ENCODE measurements around the gene ADARB2.
"Not testable (repeated sequence)": the region's sequence is repeated elsewhere in the genome, so short reads cannot be mapped to it uniquely, and the experiment has no call there.

The ADARB2 gene

GRCh38 chr10:1172256-1172984 is 564.9 kb downstream of the ADARB2 start:
- no peak for DNase-seq

DNA sequence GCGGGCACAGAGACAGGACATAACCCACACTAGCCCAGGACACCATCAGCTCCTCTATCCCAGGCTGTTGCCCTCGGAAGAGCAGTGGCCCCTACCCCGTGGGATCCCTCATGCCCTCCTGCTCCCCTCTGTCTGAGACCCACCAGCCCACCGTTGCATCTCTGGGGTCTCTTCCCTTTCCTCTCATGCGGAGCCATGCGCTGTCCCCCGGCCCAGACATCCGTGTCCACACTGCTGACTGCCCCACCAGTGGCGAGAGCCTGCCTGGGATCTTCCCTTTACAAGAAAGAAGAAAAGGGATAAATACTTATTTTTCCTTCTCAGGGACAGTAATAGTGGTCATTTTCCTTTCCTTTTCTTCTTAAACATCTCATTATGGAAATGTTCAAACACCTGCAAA is 565.7 kb downstream of the ADARB2 start:
- no peak for DNase-seq

- DNase-seq, result no peak
These were observed 566.1 kb downstream of the ADARB2 start for GRCh38 chr10:1171182-1171581.

DNA sequence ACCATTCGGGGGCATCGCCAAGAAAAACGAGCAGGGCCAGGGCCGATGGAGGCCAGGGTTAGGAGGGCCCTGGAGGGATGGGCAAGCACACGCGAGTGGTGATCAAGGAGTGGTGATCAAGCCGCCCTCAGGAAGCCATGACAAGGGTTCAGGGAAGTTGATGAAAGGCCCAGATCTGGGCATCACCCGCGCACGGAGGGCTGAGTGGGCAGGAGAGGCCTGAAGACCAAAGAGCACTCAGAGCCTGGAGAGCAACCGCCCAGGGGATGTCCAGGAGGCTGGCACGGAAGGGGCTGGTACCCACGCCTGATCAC is 566.5 kb downstream of the ADARB2 start:
- DNase-seq, result no peak

GRCh38 chr10:1169981-1170866 is 567.1 kb downstream of the ADARB2 start:
- DNase-seq, result no peak

DNA sequence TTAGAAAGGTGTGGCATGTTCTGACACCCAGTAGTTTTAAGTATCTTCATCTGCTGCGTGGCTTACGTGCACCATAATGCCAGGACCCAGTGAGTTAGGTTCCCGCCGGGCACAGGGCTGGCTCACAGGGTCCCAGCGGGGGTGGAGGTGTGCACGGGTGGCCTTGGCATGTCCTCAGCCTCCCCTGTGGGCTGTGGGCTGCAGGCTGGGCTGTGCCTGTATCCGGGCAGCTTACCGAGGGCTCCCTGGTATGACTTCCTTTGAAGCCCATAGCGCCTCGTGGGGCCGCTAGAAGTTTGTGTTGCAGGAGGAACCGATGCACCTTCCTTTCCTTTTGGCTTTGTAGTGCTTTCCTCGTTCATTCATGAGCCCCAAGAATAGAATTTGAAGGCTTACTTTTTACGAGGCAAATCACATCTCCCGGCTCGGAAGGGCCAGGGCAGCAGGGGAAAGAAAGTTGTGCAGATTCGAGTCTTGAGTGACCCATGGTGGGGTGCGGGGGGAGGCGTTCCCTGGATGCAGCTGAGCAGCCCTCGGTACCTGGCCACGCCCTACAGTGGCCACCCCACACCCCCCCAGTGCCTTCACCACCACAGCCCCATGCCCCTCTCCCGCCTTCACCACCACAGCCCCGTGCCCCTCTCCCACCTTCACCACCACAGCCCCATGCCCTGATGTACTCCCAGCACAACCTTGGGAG is 568.0 kb downstream of the ADARB2 start:
- no peak for DNase-seq

DNA sequence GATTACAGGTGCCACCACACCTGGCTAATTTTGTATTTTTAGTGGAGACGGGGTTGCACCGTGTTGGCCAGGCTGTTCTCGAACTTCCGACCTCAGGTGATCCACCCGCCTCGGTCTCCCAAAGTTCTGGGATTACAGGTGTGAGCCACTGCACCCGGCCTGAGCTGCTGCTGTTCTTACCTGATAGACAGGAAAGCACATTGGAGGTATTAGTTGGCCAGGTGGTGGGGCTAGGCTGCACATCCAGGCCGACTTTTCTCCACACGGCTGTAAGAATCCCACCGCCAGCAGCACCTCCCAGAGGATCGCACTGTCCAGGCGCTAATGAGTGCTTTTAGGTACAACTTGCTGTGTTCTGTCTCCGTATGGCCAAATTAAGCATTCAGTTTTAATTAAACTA is 568.6 kb downstream of the ADARB2 start:
- DNase-seq, result no peak

GRCh38 chr10:1166828-1167275 is 570.5 kb downstream of the ADARB2 start:
- no peak for DNase-seq

DNA sequence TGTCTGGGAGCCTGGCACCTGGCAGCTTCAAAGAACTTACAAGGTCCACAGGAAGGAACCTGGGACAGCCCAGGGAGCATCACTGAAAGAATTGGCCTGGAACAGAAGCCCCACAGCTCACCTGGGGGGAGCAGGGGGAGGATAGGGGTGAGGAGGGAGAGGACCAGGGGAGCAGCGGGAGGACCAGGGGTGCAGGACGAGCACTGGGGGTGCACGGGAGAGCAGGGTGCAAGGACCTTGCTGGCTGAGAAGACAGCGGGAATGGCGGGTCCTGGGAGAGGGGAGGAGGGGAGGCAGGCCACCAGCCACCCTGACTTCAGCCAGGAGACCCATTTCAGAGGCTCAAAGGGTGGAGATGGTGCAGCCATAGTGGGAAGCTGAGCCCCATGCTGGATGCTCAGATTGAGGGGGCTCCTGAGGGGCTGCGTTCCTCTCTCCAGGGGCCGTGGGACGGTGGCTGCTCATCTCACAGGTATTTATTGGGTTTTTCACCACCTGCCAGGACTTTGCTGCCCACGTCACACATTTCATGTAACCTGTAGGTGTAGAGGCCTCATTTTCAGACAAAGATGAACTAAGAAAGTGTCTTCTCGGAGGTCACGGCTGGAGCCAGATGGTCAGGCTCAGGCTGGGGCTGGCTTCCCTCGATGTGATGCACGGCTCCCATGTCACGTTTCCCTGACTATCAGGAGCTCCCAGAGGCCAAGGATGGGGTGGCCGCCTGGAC is 571.1 kb downstream of the ADARB2 start:
- DNase-seq, result no peak

DNA sequence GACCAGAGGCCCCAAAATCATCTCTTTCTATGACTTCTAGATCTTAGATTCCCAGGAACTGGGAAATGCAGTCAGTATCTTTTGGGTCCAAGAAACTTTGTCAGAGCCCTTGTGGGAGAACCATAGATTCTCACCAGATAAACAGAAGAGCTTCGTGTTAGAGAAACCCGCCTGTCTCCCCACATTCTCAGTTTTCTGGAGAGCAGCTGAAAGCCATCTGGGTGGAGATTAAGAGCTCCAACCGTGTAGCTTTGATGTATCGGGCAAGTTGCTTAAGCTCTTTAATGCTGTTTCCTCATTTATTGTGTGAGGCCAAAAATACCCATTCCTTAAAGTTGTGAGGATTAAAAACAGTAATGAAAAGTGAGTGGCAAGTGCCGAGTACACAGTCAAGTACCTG is 573.5 kb downstream of the ADARB2 start:
- DNase-seq, result no peak

GRCh38 chr10:1163204-1163660 is 574.1 kb downstream of the ADARB2 start:
- no peak for DNase-seq

DNA sequence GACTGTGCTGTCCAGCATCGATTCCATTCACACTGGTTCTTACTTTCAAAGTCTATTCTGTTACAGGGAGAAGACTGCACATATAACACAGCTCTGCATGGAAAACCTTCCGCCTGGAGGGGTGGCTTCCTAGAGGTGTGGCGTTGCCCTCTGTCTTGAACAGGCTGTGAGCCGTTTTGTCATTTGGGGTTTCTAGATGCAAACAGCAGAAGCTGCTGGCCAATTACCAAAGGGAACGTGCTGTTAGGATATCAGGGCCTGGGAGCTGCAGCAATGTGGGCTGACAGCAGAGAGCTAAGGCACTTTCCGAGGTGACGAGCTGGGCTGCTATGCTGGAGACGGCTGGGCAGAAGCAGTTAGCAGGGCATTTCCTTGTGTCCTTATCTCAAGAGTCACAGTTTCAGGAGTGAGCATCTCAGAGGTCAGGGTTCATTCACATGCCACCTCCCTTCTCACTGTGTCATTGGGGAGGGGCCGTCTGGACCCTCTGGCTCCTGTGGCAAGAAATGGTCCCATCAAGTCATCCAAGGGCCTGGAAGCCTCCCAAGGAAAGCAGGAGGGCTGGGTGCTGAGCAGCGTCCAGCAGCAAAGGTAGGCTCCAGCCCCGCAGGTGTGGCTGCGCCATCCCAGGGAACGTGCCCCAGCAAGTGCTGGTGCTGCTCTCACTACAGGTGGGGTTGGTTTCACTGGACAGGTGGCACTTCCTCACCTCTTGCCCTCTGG is 574.7 kb downstream of the ADARB2 start:
- DNase-seq, result no peak

DNA sequence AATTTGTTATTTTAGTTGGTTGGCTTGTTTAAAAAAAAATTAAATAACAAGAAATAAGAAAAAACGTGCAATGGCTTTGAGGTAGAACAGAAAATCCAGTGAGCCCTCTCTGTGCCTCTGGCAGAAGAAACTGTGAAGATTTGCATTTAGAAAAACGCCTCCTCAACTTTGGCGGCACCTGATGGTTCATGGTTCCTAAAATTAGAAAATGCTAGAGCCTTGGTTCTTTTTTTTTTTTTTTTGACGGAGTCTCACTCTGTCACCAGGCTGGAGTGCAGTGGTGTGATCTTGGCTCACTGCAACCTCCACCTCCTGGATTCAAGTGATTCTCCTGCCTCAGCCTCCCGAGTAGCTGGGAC is 576.0 kb downstream of the ADARB2 start:
- not testable (repeated sequence) for DNase-seq

DNA sequence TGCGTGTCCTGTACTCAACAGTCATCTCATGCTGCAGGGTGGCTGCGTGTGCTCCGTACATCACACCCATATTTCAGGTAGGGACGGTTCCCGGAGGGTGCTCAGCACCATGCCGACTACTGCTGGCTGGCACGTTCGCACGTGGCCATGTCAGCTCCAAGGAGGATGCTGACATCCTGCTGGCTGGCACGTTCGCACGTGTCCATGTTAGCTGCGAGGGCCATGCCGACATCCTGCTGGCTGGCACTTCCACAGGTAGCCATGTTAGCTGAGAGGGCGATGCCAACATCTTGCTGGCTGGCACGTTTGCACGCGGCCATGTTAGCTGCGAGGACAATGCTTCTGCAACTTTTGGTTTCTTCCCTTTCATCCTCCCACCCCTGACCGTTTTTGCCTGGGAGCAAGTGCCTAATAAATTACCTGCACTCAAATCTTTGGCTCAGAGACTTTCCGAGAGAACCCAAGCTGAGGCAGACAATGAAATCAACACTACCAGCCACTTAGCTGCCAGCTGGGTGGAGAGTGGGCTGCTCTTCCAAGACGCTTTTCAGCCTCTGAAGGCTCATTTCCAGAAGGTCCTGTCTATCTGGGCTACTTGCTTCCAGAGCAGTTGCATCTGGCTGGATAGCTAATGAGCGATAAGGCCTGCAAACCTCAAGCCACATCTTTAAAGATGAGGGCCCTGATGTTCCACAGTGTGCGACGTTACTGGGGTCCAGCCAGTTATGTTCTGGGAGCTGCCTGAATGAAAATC is 576.6 kb downstream of the ADARB2 start:
- no peak for DNase-seq

DNA sequence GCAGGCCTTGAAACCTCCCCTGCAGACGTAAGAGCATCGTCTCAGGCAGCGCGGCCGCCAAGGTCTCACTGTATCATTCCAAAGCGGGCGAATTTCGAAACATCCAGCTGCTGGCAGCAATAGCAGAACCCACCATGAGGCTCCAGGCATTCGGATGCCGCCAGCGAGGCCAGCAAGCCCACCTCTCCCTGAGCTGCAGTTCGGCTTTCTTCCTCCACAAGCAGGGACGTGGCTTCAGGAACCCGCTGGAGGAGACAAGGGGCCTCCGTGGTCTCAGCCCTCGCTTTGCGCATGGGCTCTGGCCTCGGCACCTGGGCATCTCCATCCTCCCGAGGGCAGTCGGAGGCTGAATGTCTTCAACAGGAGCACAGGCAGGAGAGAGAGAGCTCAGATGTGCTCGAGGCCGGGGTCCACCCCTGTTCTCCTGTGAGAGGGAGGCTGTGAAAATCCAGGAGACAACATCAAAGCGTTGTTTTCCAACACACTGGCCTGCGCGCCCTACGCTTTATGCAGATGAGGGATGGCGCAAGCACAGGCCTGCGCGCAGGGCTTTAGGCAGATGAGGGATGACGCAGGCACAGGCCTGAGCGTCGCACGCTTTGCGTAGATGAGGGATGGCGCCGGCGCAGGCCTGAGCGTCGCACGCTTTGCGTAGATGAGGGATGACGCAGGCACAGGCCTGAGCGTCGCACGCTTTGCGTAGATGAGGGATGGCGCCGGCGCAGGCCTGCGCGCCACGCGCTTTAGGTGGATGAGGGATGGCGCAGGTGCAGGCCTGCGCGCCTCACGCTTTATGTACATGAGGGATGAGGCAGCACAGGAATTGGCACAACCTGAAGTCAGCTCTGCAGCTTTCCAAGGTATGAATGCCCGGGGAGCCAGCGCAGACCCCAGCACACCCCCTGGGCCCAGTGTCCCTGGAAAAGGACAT is 577.9 kb downstream of the ADARB2 start:
- DNase-seq, result no peak

- not testable (repeated sequence) for DNase-seq
These were observed 578.8 kb downstream of the ADARB2 start for GRCh38 chr10:1158536-1158935.

DNA sequence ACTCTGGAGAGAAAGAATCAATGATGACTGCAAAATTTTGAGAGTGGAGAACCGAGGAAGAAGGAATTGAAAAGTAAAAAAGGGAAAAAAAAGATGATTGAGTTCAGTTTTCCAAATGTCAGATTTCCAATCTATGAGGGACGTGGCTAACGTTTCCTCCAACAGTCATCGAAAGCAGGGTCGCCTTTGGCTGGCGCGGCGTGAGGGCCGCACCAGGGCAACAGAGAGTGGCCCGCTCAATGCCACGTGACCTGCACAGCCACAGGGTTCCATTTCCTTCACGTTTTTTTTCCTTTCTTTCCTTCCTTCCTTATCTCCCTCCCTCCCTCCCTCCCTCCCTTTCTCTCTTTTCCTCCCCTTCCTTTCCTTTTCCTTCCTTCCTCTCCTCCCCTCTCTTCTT is 579.3 kb downstream of the ADARB2 start:
- DNase-seq, result no peak

DNA sequence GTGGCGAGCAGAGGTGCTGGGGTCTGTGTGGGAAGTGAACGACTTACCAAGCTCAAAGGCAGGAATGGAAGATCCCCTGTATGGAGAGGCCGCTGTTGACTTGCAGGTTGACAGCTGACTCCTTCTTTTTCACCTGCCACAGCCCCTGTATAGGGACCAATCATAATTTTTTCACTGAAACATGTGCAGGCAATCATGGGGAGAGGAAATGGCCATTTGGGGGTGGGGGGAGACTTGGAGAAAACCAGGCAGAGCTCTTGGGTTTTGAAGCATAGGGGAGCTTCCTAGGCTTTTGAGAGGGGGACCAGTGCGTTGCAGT is 579.8 kb downstream of the ADARB2 start:
- DNase-seq, result no peak

DNA sequence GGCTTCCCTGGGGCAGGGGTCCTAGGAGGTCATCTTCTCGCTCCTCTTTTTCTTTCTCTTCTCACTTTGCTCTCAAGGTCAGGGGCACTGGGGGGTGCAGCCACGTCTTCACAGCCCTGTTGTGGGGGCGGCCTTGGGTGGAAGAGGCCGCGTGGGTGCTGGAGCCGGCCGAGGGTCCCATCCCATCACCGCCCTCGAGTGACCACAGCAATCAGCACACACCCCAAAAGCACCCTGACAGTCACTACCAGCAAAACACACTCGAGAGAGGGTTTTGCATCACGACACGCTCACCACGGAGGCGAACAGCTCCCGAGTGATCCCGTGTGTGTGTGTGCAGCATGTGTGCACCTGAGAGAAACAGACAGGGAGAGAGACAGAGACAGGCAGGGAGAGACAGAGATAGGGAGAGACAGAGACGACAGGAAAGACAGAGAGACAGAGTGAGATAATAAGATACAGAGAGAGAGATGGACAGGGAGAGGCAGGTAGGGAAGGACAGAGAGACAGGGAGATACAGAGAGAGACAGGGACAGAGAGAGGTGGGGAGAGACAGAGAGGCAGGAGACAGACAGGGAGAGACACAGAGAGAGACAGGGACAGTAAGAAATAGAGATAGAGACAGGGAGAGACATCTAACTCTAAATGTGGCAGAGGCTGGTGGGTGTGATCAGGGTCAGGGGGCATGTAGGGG is 580.3 kb downstream of the ADARB2 start:
- DNase-seq, result no peak

GRCh38 chr10:1156616-1156886 is 580.8 kb downstream of the ADARB2 start:
- DNase-seq, result no peak
